Measurements from ENCODE around the gene ARV1.
"Not testable (repeated sequence)": the region's sequence is repeated elsewhere in the genome, so short reads cannot be mapped to it uniquely, and the experiment has no call there.

ARV1 gene

DNA sequence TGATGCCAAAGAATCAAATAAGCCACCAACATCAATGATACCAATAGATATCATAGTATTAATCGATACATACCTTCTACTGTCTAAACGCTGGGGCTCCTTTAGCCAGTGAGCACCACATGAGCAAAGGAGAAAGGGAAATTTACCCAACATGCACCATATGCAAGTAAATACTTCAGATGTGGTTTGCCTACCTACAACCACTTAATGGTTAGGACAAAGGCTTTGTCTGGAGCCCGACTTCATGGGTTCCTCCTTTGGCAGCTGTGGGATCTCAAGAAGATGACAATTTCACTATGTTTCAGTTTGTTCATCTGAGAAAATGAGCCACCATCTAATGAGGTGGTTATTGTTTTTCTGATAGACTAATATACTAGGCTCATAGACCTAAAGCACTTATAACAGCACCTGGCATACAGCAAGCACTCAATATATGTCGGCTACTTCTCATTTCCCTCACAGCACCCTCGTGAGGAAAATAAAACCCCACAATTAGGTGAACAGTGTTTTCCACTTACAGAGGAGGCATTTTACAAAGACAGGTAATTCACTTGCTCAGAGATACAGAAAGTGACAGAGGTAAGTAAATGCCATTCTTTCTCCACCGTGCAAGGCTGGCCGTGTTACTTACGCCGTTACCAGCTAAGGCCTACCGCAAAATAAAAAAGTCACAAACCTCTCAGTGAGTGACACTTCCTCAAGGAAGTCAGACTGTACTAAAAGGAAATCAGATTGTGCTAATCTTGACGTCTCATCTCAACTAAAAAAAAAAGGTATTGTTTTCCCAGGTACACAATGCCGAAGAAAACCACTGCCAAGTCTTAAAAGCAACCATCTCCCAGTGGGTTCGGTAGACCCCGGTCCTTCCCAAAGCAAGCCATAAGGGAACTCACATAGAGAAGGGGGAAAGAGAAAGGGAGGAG lies 1.8 kb upstream of the ARV1 start:
- peak; percentile 3 for DNase-seq (ENCODE audit: low read depth)

GRCh38 chr1:230977761-230978490 lies 968 bp upstream of the ARV1 start:
- peak; percentile 19 for DNase-seq (ENCODE audit: low read depth)

- DNase-seq (ENCODE audit: low read depth): no peak
These were observed 459 bp downstream of the ARV1 start for GRCh38 chr1:230979389-230979716.

GRCh38 chr1:230979952-230980351 lies 1.1 kb downstream of the ARV1 start:
- no peak for DNase-seq (ENCODE audit: low read depth)

DNA sequence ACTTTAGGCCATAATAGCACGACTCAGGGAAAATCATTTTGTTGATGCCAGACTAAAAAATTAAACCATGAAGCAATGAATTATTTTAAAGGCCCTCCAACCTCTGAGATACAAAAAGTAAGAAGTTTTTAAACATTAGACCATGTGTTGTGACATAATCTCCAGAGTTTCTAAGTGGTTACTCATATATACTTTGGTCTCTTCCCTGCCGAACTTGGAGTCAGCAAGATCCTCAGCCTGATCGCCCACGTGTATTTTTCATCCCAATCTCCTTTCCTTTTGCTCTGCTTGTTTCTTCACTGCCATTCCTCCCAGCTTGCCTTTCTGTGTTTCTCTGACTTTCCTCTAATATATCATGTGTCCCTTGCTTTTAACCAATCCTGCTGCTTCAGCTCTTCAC lies 3.8 kb downstream of the ARV1 start:
- no peak for DNase-seq (ENCODE audit: low read depth)

- DNase-seq (ENCODE audit: low read depth): no peak
These were observed 4.9 kb downstream of the ARV1 start for GRCh38 chr1:230983811-230984210.

GRCh38 chr1:230984622-230985515 lies 6.0 kb downstream of the ARV1 start:
- DNase-seq (ENCODE audit: low read depth): not testable (repeated sequence)

- no peak for DNase-seq (ENCODE audit: low read depth)
These were observed 6.8 kb downstream of the ARV1 start for GRCh38 chr1:230985711-230986110.

GRCh38 chr1:230986976-230987375 lies 8.1 kb downstream of the ARV1 start:
- DNase-seq (ENCODE audit: low read depth): no peak

DNA sequence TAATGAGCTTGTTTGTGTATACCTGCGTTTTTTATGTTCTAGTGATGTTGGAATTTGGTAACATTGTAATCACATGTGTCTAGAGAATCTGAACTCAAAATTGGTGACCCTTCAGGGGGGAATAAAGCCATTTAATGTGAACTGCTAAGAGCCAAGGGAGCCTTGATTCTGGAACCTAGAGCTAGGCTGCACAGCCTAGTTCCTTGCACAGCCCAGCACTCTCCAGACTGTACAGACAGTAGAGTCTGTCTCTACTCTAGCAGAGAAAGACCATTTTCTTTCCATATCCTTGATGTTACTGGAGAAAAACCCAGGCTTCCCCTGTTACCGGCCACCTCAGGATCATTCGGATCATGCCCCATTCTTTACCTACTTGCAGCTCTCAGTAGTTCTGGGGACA lies 8.6 kb downstream of the ARV1 start:
- DNase-seq (ENCODE audit: low read depth): no peak

- no peak for DNase-seq (ENCODE audit: low read depth)
These were observed 13.3 kb downstream of the ARV1 start for GRCh38 chr1:230992100-230992774.

- DNase-seq (ENCODE audit: low read depth): no peak
These were observed 16.0 kb downstream of the ARV1 start for GRCh38 chr1:230994860-230995259.

DNA sequence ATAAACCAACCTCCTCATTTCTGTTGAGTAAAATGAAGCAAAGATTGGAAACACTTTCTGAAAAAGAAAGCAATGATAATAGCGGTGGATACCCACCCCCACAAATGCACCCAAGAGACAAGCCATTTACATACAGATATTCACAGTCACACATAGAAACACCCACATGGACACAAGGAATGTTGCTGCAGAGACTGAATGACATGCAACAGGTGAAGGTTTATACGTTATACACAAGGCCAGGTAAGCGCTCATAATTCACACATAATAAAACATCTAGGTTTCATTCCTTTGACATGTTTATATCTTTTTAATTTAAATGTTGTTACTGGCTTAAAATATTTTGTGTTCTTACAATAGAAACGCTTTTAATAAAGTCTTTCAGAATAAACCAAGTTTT lies 21.3 kb downstream of the ARV1 start:
- no peak for DNase-seq (ENCODE audit: low read depth)

DNA sequence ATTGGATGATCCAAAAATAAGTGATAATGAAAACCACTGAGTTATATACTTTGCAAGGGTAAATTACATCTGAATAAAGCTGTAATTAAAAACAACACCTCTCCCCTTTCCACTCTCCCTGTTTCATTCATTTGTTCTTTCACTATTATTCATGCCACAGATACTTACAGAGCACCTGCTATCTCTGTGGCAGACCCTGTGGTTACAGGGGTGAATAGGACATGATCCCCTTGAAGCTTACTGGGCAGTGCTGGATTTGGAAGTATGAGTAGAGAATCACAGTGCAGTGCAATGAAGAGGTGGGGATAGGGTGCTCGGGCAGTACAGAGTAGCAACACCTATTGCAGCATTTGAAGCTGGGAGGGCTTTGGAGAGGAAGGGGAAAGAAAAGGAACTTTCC lies 21.7 kb downstream of the ARV1 start:
- no peak for DNase-seq (ENCODE audit: low read depth)

- no peak for DNase-seq (ENCODE audit: low read depth)
These were observed 23.0 kb downstream of the ARV1 start for GRCh38 chr1:231001892-231002291.

GRCh38 chr1:231007535-231007934 lies 28.6 kb downstream of the ARV1 start:
- DNase-seq (ENCODE audit: low read depth): not testable (repeated sequence)

DNA sequence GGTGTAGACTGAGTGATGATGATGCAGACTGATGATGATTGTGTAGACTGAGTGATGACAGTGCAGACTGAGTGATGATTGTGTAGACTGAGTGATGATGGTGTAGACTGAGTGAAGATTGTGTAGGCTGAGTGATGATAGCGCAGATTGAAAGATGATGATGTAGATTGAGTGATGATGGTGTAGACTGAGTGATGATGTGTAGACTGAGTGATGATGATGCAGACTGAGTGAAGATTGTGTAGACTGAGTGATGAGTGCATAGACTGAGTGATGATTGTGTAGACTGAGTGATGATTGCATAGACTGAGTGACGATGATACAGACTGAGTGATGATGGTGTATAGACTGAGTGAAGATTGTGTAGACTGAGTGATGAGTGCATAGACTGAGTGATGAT lies 32.5 kb downstream of the ARV1 start:
- no peak for DNase-seq (ENCODE audit: low read depth)

- DNase-seq (ENCODE audit: low read depth): no peak
These were observed 33.1 kb downstream of the ARV1 start for GRCh38 chr1:231011963-231012362.

- no peak for DNase-seq (ENCODE audit: low read depth)
These were observed 34.6 kb downstream of the ARV1 start for GRCh38 chr1:231013391-231014015.

DNA sequence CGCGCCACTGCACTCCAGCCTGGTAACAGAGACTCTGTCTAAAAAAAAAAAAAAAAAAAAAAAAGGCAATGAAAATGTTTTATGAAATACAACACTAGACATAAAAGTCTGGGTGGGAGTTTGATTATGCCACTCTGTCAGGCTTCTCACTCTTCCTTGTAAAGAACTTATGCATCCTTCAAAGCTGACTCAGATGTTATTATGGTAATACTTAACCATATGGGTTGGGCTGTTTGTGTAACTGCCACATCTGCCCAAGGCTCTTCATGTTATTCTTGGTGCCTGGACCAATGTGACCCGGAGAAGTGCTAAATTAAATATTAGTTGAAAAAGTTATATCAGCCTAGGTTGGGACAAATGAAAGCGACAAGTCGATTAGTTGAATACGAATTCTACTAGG lies 37.3 kb downstream of the ARV1 start:
- no peak for DNase-seq (ENCODE audit: low read depth)

GRCh38 chr1:231016966-231017365 lies 38.1 kb downstream of the ARV1 start:
- DNase-seq (ENCODE audit: low read depth): no peak

Measured in activated T-cell treated with anti-CD3 and anti-CD28 coated beads for 1 hour (primary cell).